OCI-LY7 (cell line): ENCODE results near the gene OXSM. TPM values are rescaled to one million over a fixed set of nuclear protein-coding genes. Genes with fewer than 3 reads are reported as not detected.

Source experiments
- BruUV-seq: library from RNA; stranded (reverse); fragments of 400-500 nt; replicated peaks from 2 replicates; lab custom pipeline; 2021; lab: Mats Ljungman, UMichigan
- CTCF ChIA-PET: fragments of 300-600 bp; sonication (Branson Sonifier 250); formaldehyde crosslinking; loops from one replicate; lab custom pipeline; 2022; ENCODE audit warnings: antibody characterized with exemption; ENCODE audit not compliant: unreplicated experiment; lab: Charles Lee
- POLR2A ChIA-PET: fragments of 300-600 bp; sonication (Branson Sonifier 250); formaldehyde crosslinking; loops from one replicate; lab custom pipeline; 2022; ENCODE audit warnings: antibody characterized with exemption; lab: Charles Lee
- DNase-seq: peaks from one replicate; pipeline ENCODE4 v3.0.0-alpha.2; 2015; ENCODE audit warnings: low spot score
- H2AFZ ChIP-seq: fragments of 200-600 bp; sonication (generic), shearing (Covaris generic); 2 replicates; pipeline ENCODE4 v1.6.1; 2014; ENCODE audit warnings: mild to moderate bottlenecking, antibody characterized with exemption, low read length, moderate library complexity
- H3K27ac ChIP-seq: fragments of 200-600 bp; sonication (generic); 2 replicates; pipeline ENCODE4 v1.5.1; 2014; ENCODE audit warnings: mixed run types, low read depth, mild to moderate bottlenecking, moderate library complexity, low read length, inconsistent platforms; ENCODE audit not compliant: poor library complexity, severe bottlenecking
- H3K36me3 ChIP-seq: fragments of 200-600 bp; sonication (generic); 2 replicates; pipeline ENCODE4 v1.6.1; 2014; ENCODE audit warnings: mild to moderate bottlenecking, antibody characterized with exemption, low read length, moderate library complexity, mixed read lengths; ENCODE audit not compliant: insufficient read depth
- H3K4me1 ChIP-seq: fragments of 200-600 bp; sonication (generic); 2 replicates; pipeline ENCODE4 v1.5.1; 2014; ENCODE audit warnings: mild to moderate bottlenecking, low read length; ENCODE audit not compliant: insufficient read depth, poor library complexity, severe bottlenecking
- H3K4me2 ChIP-seq: fragments of 200-600 bp; sonication (generic); 2 replicates; pipeline ENCODE4 v1.6.1; 2014; ENCODE audit warnings: mild to moderate bottlenecking, low read length
- H3K4me3 ChIP-seq: fragments of 200-600 bp; sonication (generic); 2 replicates; pipeline ENCODE4 v1.5.1; 2014; ENCODE audit warnings: mild to moderate bottlenecking, low read depth, low read length; ENCODE audit not compliant: poor library complexity, severe bottlenecking
- H3K79me2 ChIP-seq: fragments of 200-600 bp; sonication (generic); 2 replicates; pipeline ENCODE4 v1.6.1; 2016; ENCODE audit warnings: low read depth, mild to moderate bottlenecking, low read length, moderate library complexity, mixed read lengths; ENCODE audit not compliant: insufficient read depth
- H3K9me2 ChIP-seq: fragments of 200-600 bp; sonication (generic); 2 replicates; pipeline ENCODE4 v1.6.1; 2016; ENCODE audit warnings: mild to moderate bottlenecking, low read length, mixed read lengths; ENCODE audit not compliant: insufficient read depth
- H3K9me3 ChIP-seq: fragments of 200-600 bp; sonication (generic); 2 replicates; pipeline ENCODE4 v1.6.1; 2014; ENCODE audit warnings: mild to moderate bottlenecking, mixed run types, low read length, mixed read lengths
- H4K20me1 ChIP-seq: fragments of 200-600 bp; sonication (generic); 2 replicates; pipeline ENCODE4 v1.6.1; 2014; ENCODE audit warnings: mild to moderate bottlenecking, antibody characterized with exemption, low read length, moderate library complexity, mixed read lengths; ENCODE audit not compliant: insufficient read depth
- EZH2phosphoT487 ChIP-seq: fragments of 200-600 bp; sonication (generic); IDR thresholded peaks from 2 replicates; pipeline ENCODE4 v1.6.1; 2018; ENCODE audit warnings: low read depth, borderline replicate concordance, mild to moderate bottlenecking, mixed run types, antibody characterized with exemption, low read length, moderate library complexity, mixed read lengths
- intact Hi-C: fragments of 100-400 bp; cut with micrococcal nuclease; formaldehyde crosslinking; loops from one replicate; pipeline ENCODE4 v1.10.0; 2022; ENCODE audit not compliant: unreplicated experiment
- total RNA-seq, 2 experiments: library from RNA; depleted of rRNA in 1 of 2; stranded (reverse); fragments of >200 nt in 1 of 2; shearing (Covaris generic) in 1 of 2; gene quantifications; 2 replicates each; pipeline ENCODE4 v1.2.3, GENCODE V29; 2014 to 2022
- TF ChIP-seq, protein P1 (sequence below): fragments of 200-600 bp; sonication (generic); conservative IDR thresholded peaks from 2 replicates; pipeline ENCODE4 v1.5.1; 2014; ENCODE audit warnings: mild to moderate bottlenecking, antibody characterized with exemption, low read length, moderate library complexity, mixed read lengths

The OXSM gene
- total RNA-seq, 2 experiments from 2014 or later: 17.0 to 17.3 TPM

DNA sequence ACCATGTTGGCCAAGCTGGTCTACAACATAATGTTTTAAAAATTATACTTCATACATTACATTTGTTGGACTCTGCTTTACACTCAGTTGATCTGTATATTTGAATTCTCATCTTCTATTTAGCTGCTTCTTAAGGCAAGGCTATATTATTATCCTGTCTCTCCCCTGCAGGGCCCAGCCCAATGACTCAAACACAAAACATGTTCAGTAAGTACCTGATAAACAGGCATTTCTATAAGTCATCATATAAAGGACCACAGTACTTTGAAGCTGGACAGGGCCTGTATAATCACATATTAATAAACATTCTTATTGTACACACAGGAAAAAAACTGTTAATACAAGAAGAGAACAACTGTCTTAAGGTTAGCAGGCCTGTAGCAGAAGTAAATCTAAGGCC lies 42.9 kb upstream of the OXSM start:
- Histone ChIP-seq H3K4me2 (no peak overlapping the region), H3K27ac (no peak overlapping the region), H3K9me3 (no peaks in the 10 kb centered on the region), H3K36me3 (peaks cover 100% of the 10 kb centered on the region), H3K4me3 (no peak overlapping the region), H3K9me2 (no peaks in the 10 kb centered on the region), H2AFZ (no peak overlapping the region), H3K79me2 (peaks cover 15% of the 10 kb centered on the region; the same call in 1 of the 2 replicates), H3K4me1 (no peaks in the 10 kb centered on the region), H4K20me1 (no peaks in the 10 kb centered on the region)
- no peak for TF ChIP-seq EZH2phosphoT487
- TF ChIP-seq, protein P1, sequence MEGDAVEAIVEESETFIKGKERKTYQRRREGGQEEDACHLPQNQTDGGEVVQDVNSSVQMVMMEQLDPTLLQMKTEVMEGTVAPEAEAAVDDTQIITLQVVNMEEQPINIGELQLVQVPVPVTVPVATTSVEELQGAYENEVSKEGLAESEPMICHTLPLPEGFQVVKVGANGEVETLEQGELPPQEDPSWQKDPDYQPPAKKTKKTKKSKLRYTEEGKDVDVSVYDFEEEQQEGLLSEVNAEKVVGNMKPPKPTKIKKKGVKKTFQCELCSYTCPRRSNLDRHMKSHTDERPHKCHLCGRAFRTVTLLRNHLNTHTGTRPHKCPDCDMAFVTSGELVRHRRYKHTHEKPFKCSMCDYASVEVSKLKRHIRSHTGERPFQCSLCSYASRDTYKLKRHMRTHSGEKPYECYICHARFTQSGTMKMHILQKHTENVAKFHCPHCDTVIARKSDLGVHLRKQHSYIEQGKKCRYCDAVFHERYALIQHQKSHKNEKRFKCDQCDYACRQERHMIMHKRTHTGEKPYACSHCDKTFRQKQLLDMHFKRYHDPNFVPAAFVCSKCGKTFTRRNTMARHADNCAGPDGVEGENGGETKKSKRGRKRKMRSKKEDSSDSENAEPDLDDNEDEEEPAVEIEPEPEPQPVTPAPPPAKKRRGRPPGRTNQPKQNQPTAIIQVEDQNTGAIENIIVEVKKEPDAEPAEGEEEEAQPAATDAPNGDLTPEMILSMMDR: no peak
- ChIA-PET CTCF (no interaction called here), POLR2A (interaction anchor here (1.2 to 1.3 kb wide), 2 partner anchors 27 to 31 kb away, joined by 3 to 4 read pairs; no protein-coding TSS in a partner anchor)
- BruUV-seq: no TSS peak
- intact Hi-C loops: no loop called here
- no peak for DNase-seq

- ChIA-PET CTCF (no interaction called here), POLR2A (interaction anchor here (0.6 to 1.3 kb wide), 2 partner anchors 10 to 26 kb away, joined by 3 to 4 read pairs; no protein-coding TSS in a partner anchor)
- H2AFZ ChIP-seq: no peak overlapping the region
- BruUV-seq: no TSS peak
- H3K4me1 ChIP-seq: no peaks in the 10 kb centered on the region
- no peak overlapping the region for H3K4me3 ChIP-seq
- H3K27ac ChIP-seq: no peak overlapping the region
- peaks cover 96% of the 10 kb centered on the region for H3K36me3 ChIP-seq
- no peaks in the 10 kb centered on the region for H3K9me2 ChIP-seq
- TF ChIP-seq, protein P1: no peak
- no peak for TF ChIP-seq EZH2phosphoT487
- no peaks in the 10 kb centered on the region for H4K20me1 ChIP-seq
- intact Hi-C loops: no loop called here
- no peaks in the 10 kb centered on the region for H3K9me3 ChIP-seq
- peaks cover 16% of the 10 kb centered on the region; the same call in 1 of the 2 replicates for H3K79me2 ChIP-seq
- no peak for DNase-seq
- no peak overlapping the region for H3K4me2 ChIP-seq
These were observed 41.7 kb upstream of the OXSM start for GRCh38 chr3:25748189-25748588.

DNA sequence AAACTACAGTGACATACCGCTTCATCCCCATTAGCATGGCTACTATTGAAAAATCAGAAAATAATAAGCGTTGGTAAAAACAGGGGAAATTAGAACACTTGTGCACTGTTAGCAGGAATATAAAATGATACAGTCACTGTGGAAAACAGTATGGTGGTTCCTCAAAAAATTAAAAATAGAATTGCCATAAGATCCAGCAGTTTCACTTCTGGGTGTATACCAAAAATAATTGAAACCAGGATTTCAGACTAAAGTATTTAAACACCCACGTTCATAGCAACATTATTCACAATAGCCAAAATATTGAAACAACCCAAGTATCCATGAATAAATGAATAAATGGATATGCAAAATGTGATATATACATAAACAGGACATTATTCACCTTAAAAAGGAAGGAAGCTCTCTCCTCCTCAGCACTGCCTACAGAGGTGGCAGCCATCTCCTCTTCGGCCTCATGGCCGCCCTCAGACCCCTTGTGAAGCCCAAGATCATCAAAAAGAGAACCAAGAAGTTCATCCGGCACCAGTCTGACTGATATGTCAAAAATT lies 40.8 kb upstream of the OXSM start:
- H3K4me1 ChIP-seq: no peaks in the 10 kb centered on the region
- ChIA-PET POLR2A (interaction anchor here (0.5 kb wide), 1 partner anchor 15 kb away, joined by 4 read pairs; no protein-coding TSS in a partner anchor), CTCF (no interaction called here)
- H3K79me2 ChIP-seq: peaks cover 22% of the 10 kb centered on the region; the same call in 1 of the 2 replicates
- BruUV-seq: no TSS peak
- H4K20me1 ChIP-seq: no peaks in the 10 kb centered on the region
- no peak overlapping the region for H3K27ac ChIP-seq
- intact Hi-C loops: no loop called here
- DNase-seq: no peak
- H3K4me2 ChIP-seq: no peak overlapping the region
- H3K4me3 ChIP-seq: no peak overlapping the region
- H3K36me3 ChIP-seq: peaks cover 96% of the 10 kb centered on the region
- TF ChIP-seq, protein P1: no peak
- no peak for TF ChIP-seq EZH2phosphoT487
- no peak overlapping the region for H2AFZ ChIP-seq
- H3K9me2 ChIP-seq: no peaks in the 10 kb centered on the region
- H3K9me3 ChIP-seq: no peaks in the 10 kb centered on the region
